GM12878 (cell line): ENCODE results near the gene HELZ. TPM values are rescaled to one million over a fixed set of nuclear protein-coding genes. Genes with fewer than 3 reads are reported as not detected.

ENCODE experiments used
- ATAC-seq: fragments of 200-7000 bp; cut with Tn5 transposase; 3 replicates; pipeline ENCODE4 v1.9.1; 2020; ENCODE audit warnings: mild to moderate bottlenecking, moderate library complexity
- BruUV-seq: library from RNA; stranded (reverse); fragments of 400-500 nt; replicated peaks from 2 replicates; lab custom pipeline; 2021; lab: Mats Ljungman, UMichigan
- CTCF ChIA-PET: fragments of 300-600 bp; sonication (Branson Sonifier 250); formaldehyde crosslinking; extraction: SDS; loops from one replicate; lab custom pipeline; 2021; ENCODE audit warnings: inconsistent platforms; lab: Yijun Ruan, JAX
- POLR2A ChIA-PET: fragments of 350-600 bp; formaldehyde crosslinking; extraction: SDS; loops from one replicate; lab custom pipeline; 2021; ENCODE audit warnings: inconsistent platforms; lab: Charles Lee
- RAD21 ChIA-PET: fragments of 300-600 bp; sonication (Branson Sonifier 250); formaldehyde crosslinking; loops from one replicate; lab custom pipeline; 2023; ENCODE audit warnings: antibody characterized with exemption; ENCODE audit not compliant: unreplicated experiment; lab: Charles Lee
- SMC1A ChIA-PET: fragments of 300-600 bp; sonication (Branson Sonifier 250); formaldehyde crosslinking; loops from one replicate; lab custom pipeline; 2023; ENCODE audit not compliant: unreplicated experiment, uncharacterized antibody; lab: Charles Lee
- DNase-seq: peaks from one replicate; pipeline ENCODE4 v3.0.0-alpha.2; 2011; ENCODE audit warnings: low read depth, low spot score
- FAIRE-seq: peaks from 3 replicates; lab custom pipeline; 2011; peaks lifted over from hg19 to GRCh38; lab: Jason Lieb, UNC
- H2AFZ ChIP-seq: 2 replicates; pipeline ENCODE4 v1.6.0; 2011; ENCODE audit warnings: low read depth, low read length, control low read depth; ENCODE audit not compliant: control insufficient read depth
- H3K27ac ChIP-seq: 2 replicates; pipeline ENCODE4 v1.5.1; 2011; ENCODE audit warnings: control low read depth; ENCODE audit not compliant: control insufficient read depth, insufficient read depth
- H3K27me3 ChIP-seq, 2 experiments: replicated peaks in 1 of 2; 2 replicates each; pipeline versions ENCODE4 v1.6.0 to v1.6.1; 2011; ENCODE audit warnings: low read length in 1 of 2; ENCODE audit not compliant: control insufficient read depth in 2 of 2, insufficient read depth in 2 of 2
- H3K36me3 ChIP-seq, 2 experiments: 2 replicates each; pipeline ENCODE4 v1.5.1; 2011; ENCODE audit warnings: low read length in 1 of 2; ENCODE audit not compliant: control insufficient read depth in 2 of 2, insufficient read depth in 2 of 2
- H3K4me1 ChIP-seq: 2 replicates; pipeline ENCODE4 v1.6.1; 2011; ENCODE audit warnings: mild to moderate bottlenecking, low read length, moderate library complexity, mixed read lengths; ENCODE audit not compliant: control insufficient read depth, insufficient read depth
- H3K4me2 ChIP-seq: 2 replicates; pipeline ENCODE4 v1.6.0; 2011; ENCODE audit warnings: control low read depth; ENCODE audit not compliant: control insufficient read depth, insufficient read depth
- H3K4me3 ChIP-seq: fragments of 200-600 bp; sonication (generic); 2 replicates; pipeline ENCODE4 v1.5.1; 2016
- H3K79me2 ChIP-seq: 2 replicates; pipeline ENCODE4 v1.6.0; 2011; ENCODE audit warnings: low read length; ENCODE audit not compliant: control insufficient read depth, insufficient read depth
- H3K9ac ChIP-seq: 2 replicates; pipeline ENCODE4 v1.8.0; 2011; ENCODE audit warnings: low read length, control low read depth, mixed read lengths; ENCODE audit not compliant: control insufficient read depth, insufficient read depth
- H3K9me3 ChIP-seq: replicated peaks from 3 replicates; pipeline ENCODE4 v1.5.1; 2011; ENCODE audit warnings: mild to moderate bottlenecking, low read length; ENCODE audit not compliant: control insufficient read depth, insufficient read depth
- H4K20me1 ChIP-seq: 2 replicates; pipeline ENCODE4 v1.6.0; 2011; ENCODE audit not compliant: control insufficient read depth, insufficient read depth
- ATF7 ChIP-seq: fragments of 450-650 bp; IDR thresholded peaks from 2 replicates; pipeline ENCODE4 v1.6.1; 2016; ENCODE audit warnings: low read depth, mild to moderate bottlenecking
- BACH1 ChIP-seq: fragments of 450-650 bp; IDR thresholded peaks from 2 replicates; pipeline ENCODE4 v1.6.1; 2017; ENCODE audit warnings: mild to moderate bottlenecking, borderline replicate concordance
- BHLHE40 ChIP-seq, 2 experiments: fragments of 450-650 bp in 1 of 2; IDR thresholded peaks; 2 replicates each; pipeline ENCODE4 v1.6.1; 2011 to 2017; ENCODE audit warnings: low read depth in 2 of 2, borderline replicate concordance in 1 of 2, improper control_type of control experiment in 1 of 2, low read length in 1 of 2, mild to moderate bottlenecking in 1 of 2
- BMI1 ChIP-seq: fragments of 450-650 bp; IDR thresholded peaks from 2 replicates; pipeline ENCODE4 v1.6.1; 2016; ENCODE audit warnings: mild to moderate bottlenecking, moderate library complexity, borderline replicate concordance
- CHD4 ChIP-seq: fragments of 200-600 bp; sonication (generic); IDR thresholded peaks from 2 replicates; pipeline ENCODE4 v1.6.1; 2016; ENCODE audit warnings: mild to moderate bottlenecking
- ETV6 ChIP-seq, 2 experiments: fragments of 450-650 bp in 1 of 2; IDR thresholded peaks in 1 of 2; conservative IDR thresholded peaks in 1 of 2; 2 replicates each; pipeline ENCODE4 v1.6.1; 2014; ENCODE audit warnings: antibody characterized with exemption in 1 of 2, borderline replicate concordance in 1 of 2, low read depth in 1 of 2, mild to moderate bottlenecking in 1 of 2, moderate library complexity in 1 of 2
- GATAD2B ChIP-seq: fragments of 450-650 bp; conservative IDR thresholded peaks from 2 replicates; pipeline ENCODE4 v1.6.1; 2017; ENCODE audit warnings: low read depth, mild to moderate bottlenecking, moderate library complexity
- HDAC6 ChIP-seq: fragments of 200-600 bp; sonication (generic); IDR thresholded peaks from one replicate; pipeline ENCODE4 v1.8.0; 2017; ENCODE audit warnings: antibody characterized with exemption; ENCODE audit not compliant: unreplicated experiment
- LARP7 ChIP-seq: fragments of 450-650 bp; IDR thresholded peaks from 2 replicates; pipeline ENCODE4 v1.6.1; 2017; ENCODE audit warnings: mild to moderate bottlenecking
- MXI1 ChIP-seq: fragments of 150-350 bp; IDR thresholded peaks from 2 replicates; pipeline ENCODE4 v1.6.1; 2011; ENCODE audit warnings: low read depth, mild to moderate bottlenecking, inconsistent platforms, low read length, improper control_type of control experiment
- PAX8 ChIP-seq: fragments of 450-650 bp; IDR thresholded peaks from 2 replicates; pipeline ENCODE4 v1.6.1; 2017; ENCODE audit warnings: mild to moderate bottlenecking, moderate library complexity
- POU2F2 ChIP-seq: IDR thresholded peaks from 3 replicates; pipeline ENCODE4 v1.6.1; 2011; ENCODE audit warnings: low read depth, mild to moderate bottlenecking, low read length, borderline replicate concordance
- RELA ChIP-seq: fragments of 450-650 bp; IDR thresholded peaks from 2 replicates; pipeline ENCODE4 v1.8.0; 2014; ENCODE audit warnings: borderline replicate concordance; ENCODE audit not compliant: partially characterized antibody
- SREBF1 ChIP-seq: IDR thresholded peaks from 2 replicates; pipeline ENCODE4 v1.6.1; 2012; ENCODE audit warnings: mild to moderate bottlenecking, low read length
- SRF ChIP-seq, 2 experiments: IDR thresholded peaks; 2 replicates each; pipeline ENCODE4 v1.6.1; 2011; ENCODE audit warnings: low read depth in 2 of 2, low read length in 2 of 2, mild to moderate bottlenecking in 1 of 2, moderate library complexity in 1 of 2
- STAT3 ChIP-seq: IDR thresholded peaks from 2 replicates; pipeline ENCODE4 v1.6.1; 2011; ENCODE audit warnings: low read depth, low read length, improper control_type of control experiment
- TCF7 ChIP-seq: IDR thresholded peaks from 2 replicates; pipeline ENCODE4 v1.6.1; 2014; ENCODE audit warnings: antibody characterized with exemption, borderline replicate concordance
- WRNIP1 ChIP-seq: IDR thresholded peaks from 2 replicates; pipeline ENCODE4 v1.6.1; 2011; ENCODE audit warnings: low read depth, low read length, improper control_type of control experiment, borderline replicate concordance
- YBX1 ChIP-seq: fragments of 450-650 bp; IDR thresholded peaks from 2 replicates; pipeline ENCODE4 v1.6.1; 2016; ENCODE audit warnings: antibody characterized with exemption
- ZNF217 ChIP-seq: fragments of 450-650 bp; IDR thresholded peaks from 2 replicates; pipeline ENCODE4 v1.6.1; 2017; ENCODE audit warnings: antibody characterized with exemption, mild to moderate bottlenecking
- ZNF384 ChIP-seq: IDR thresholded peaks from 2 replicates; pipeline ENCODE4 v1.6.1; 2012; ENCODE audit warnings: low read depth, mild to moderate bottlenecking, low read length, improper control_type of control experiment, borderline replicate concordance
- WGBS: methylation state at CpG from one replicate; pipeline ENCODE4 v1.1.6; 2016; ENCODE audit warnings: low lambda C conversion rate; ENCODE audit not compliant: insufficient replicate concordance, insufficient coverage; ENCODE audit errors: missing lambda C conversion rate; 5-methylcytosine and 5-hydroxymethylcytosine counted together
- in situ Hi-C: fragments of 300-500 bp; cut with MboI; formaldehyde crosslinking; loops from 9 replicates; pipeline ENCODE4 v1.14.3; 2018; ENCODE audit warnings: mixed read lengths
- intact Hi-C: fragments of 100-400 bp; cut with micrococcal nuclease; formaldehyde crosslinking; loops from one replicate; pipeline ENCODE4 v1.14.2; 2022; ENCODE audit not compliant: unreplicated experiment
- polyA plus RNA-seq, 11 experiments: library from polyadenylated mRNA; depleted of rRNA in 4 of 11; unstranded in 6 of 11; stranded (reverse) in 5 of 11; fragments of >200 nt; fragmentation: Nextera tagmentation in 4 of 11; fragmentation: Illumina TruSeq in 1 of 11; extraction: Ambion mirVana in 4 of 11; extraction: Trizol in 1 of 11; gene quantifications; 1 replicate in 1 of 11; 2 replicates in 10 of 11; pipeline versions ENCODE4 v1.2.1 to v1.2.3, GENCODE V29; 2011 to 2016; ENCODE audit warnings: inconsistent platforms in 2 of 11, missing spikeins in 2 of 11, low read depth in 1 of 11
- total RNA-seq, 4 experiments: library from RNA; depleted of rRNA in 3 of 4; stranded (reverse); fragments of >200 nt in 3 of 4; fragmentation: Illumina TruSeq in 1 of 4; extraction: Trizol in 1 of 4; gene quantifications; 2 replicates each; pipeline versions ENCODE4 v1.2.1 to v1.2.3, GENCODE V29; 2013 to 2021

The HELZ gene
- total and polyA plus RNA-seq, 10 of the 15 experiments (the other 5 are each of a cell fraction or from before 2014, with no cell fraction given) = 1.5 to 36.8 (median 19.1) TPM

GRCh38 chr17:67196422-67196821, 48.6 kb downstream of the HELZ start:
- no peaks in the 10 kb centered on the region for H4K20me1 ChIP-seq
- DNase-seq (no peak), FAIRE-seq (no peak)

GRCh38 chr17:67194134-67194533, 50.9 kb downstream of the HELZ start:
- Histone ChIP-seq H3K9ac (no peak overlapping the region), H3K79me2 (no peaks in the 10 kb centered on the region), H4K20me1 (no peaks in the 10 kb centered on the region), H3K4me3 (no peak overlapping the region), H3K4me1 (no peaks in the 10 kb centered on the region), H2AFZ (no peak overlapping the region), H3K27ac (no peak overlapping the region), H3K9me3 (no peaks in the 10 kb centered on the region), H3K4me2 (no peak overlapping the region), H3K36me3 (peaks cover 6 to 7% of the 10 kb centered on the region in 2 experiments; a peak in 3 of 4 replicates), H3K27me3 (no peaks in the 10 kb centered on the region)
- RAD21 ChIA-PET = no interaction called here
- SMC1A ChIA-PET = no interaction called here
- TF ChIP-seq HDAC6 = no peak
- TF ChIP-seq SREBF1 = no peak
- TF ChIP-seq RELA = no peak
- TF ChIP-seq BMI1 = no peak
- TF ChIP-seq ETV6 (conservative IDR thresholded peaks at IDR 0.05 in 1 of 2, IDR thresholded peaks at IDR 0.05 in 1 of 2; ENCODE audit: borderline replicate concordance in 1 of 2, low read depth in 1 of 2) = no peak
- TF ChIP-seq BACH1 = no peak
- TF ChIP-seq GATAD2B = no peak
- TF ChIP-seq ZNF217 = no peak
- no peak for TF ChIP-seq CHD4
- no peak for TF ChIP-seq WRNIP1
- TF ChIP-seq ZNF384 = no peak
- TF ChIP-seq YBX1 = no peak
- TF ChIP-seq MXI1 = no peak
- no peak for TF ChIP-seq PAX8
- no peak for TF ChIP-seq STAT3
- WGBS = 98% methylated on average over 2 of the region's 2 CpGs
- ATAC-seq (no peak), DNase-seq (no peak), FAIRE-seq (no peak)
- intact Hi-C loops = no loop called here
- in situ Hi-C loops = no loop called here
- CTCF ChIA-PET = no interaction called here
- POLR2A ChIA-PET = no interaction called here
- no TSS peak for BruUV-seq

More at GRCh38 chr17:67196422-67196821, 48.6 kb downstream of the HELZ start:
- H3K9me3 ChIP-seq = no peaks in the 10 kb centered on the region
- in situ Hi-C loops = no loop called here
- CTCF ChIA-PET = no interaction called here
- intact Hi-C loops = no loop called here
- no peak overlapping the region for H3K4me3 ChIP-seq
- SMC1A ChIA-PET = no interaction called here
- ATAC-seq = no peak
- no peaks in the 10 kb centered on the region for H3K27me3 ChIP-seq
- H3K9ac ChIP-seq = no peak overlapping the region
- H2AFZ ChIP-seq = no peak overlapping the region
- no peaks in the 10 kb centered on the region for H3K79me2 ChIP-seq
- no peak overlapping the region for H3K4me2 ChIP-seq
- POLR2A ChIA-PET = no interaction called here
- H3K27ac ChIP-seq = no peak overlapping the region
- RAD21 ChIA-PET = no interaction called here
- peaks cover 9 to 16% of the 10 kb centered on the region in 2 experiments; a peak in 3 of 4 replicates for H3K36me3 ChIP-seq
- BruUV-seq = no TSS peak
- WGBS = 100% methylated on average over 1 of the region's 1 CpG
- no peak for TF ChIP-seq TCF7
- TF ChIP-seq BHLHE40 (IDR thresholded peaks at IDR 0.05; ENCODE audit: borderline replicate concordance in 1 of 2, low read depth in 2 of 2, low read length in 1 of 2) = no peak
- no peak for TF ChIP-seq LARP7
- TF ChIP-seq WRNIP1 = no peak
- TF ChIP-seq ATF7 = no peak
- TF ChIP-seq SRF (IDR thresholded peaks at IDR 0.05; ENCODE audit: low read depth in 2 of 2, low read length in 2 of 2) = no peak
- no peak for TF ChIP-seq POU2F2
- H3K4me1 ChIP-seq = no peaks in the 10 kb centered on the region
